A549 (cell line): ENCODE data around the gene KRT35.

ENCODE experiments used
- EHMT2 ChIP-seq: fragments of 200-600 bp; sonication (generic); IDR thresholded peaks from 2 replicates; pipeline ENCODE4 v1.6.1; 2016; ENCODE audit warnings: antibody characterized with exemption, low read depth, mild to moderate bottlenecking, moderate library complexity
- JUN ChIP-seq, 2 experiments: fragments of >200 bp; sonication (Bioruptor Twin); formaldehyde crosslinking; IDR thresholded peaks; 2 replicates in 1 of 2; 3 replicates in 1 of 2; pipeline ENCODE4 v1.6.1; 2016 to 2017
- TF ChIP-seq, protein P1 (sequence below): IDR thresholded peaks from 2 replicates; pipeline ENCODE4 v1.6.1; 2012
- TF ChIP-seq, protein P2 (sequence below): fragments of >200 bp; sonication (Bioruptor Twin); formaldehyde crosslinking; IDR thresholded peaks from 3 replicates; pipeline ENCODE4 v1.5.1; 2016

DNA sequence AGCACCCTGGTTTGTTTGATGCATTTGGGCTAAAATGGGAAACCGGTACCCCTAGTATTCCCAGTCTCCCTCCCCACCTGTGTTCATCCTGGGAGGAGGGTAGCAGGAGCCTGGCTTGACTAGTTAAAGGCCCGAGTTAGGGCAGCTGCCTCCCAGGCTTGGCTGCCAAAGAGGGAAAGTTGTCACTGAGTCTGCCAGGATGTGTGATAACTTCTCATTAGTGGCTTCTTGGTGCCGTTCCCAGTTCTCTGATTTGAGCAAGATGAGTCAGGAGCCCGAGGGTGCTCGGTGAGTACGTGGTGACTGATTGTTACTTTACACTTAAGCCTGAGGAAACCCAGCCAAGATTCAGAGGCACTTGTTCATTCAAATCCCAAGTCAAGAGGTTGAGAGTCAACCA is 16.3 kb downstream of the KRT35 start:
- TF ChIP-seq, protein P1, sequence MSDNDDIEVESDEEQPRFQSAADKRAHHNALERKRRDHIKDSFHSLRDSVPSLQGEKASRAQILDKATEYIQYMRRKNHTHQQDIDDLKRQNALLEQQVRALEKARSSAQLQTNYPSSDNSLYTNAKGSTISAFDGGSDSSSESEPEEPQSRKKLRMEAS = no peak
- TF ChIP-seq EHMT2 (no peak), JUN (IDR thresholded peaks at IDR 0.05) (no peak)
- TF ChIP-seq, protein P2, sequence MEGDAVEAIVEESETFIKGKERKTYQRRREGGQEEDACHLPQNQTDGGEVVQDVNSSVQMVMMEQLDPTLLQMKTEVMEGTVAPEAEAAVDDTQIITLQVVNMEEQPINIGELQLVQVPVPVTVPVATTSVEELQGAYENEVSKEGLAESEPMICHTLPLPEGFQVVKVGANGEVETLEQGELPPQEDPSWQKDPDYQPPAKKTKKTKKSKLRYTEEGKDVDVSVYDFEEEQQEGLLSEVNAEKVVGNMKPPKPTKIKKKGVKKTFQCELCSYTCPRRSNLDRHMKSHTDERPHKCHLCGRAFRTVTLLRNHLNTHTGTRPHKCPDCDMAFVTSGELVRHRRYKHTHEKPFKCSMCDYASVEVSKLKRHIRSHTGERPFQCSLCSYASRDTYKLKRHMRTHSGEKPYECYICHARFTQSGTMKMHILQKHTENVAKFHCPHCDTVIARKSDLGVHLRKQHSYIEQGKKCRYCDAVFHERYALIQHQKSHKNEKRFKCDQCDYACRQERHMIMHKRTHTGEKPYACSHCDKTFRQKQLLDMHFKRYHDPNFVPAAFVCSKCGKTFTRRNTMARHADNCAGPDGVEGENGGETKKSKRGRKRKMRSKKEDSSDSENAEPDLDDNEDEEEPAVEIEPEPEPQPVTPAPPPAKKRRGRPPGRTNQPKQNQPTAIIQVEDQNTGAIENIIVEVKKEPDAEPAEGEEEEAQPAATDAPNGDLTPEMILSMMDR = no peak
